PC-9 (cell line): ENCODE results near the gene DRG2.

ENCODE experiments used
- EZH2 ChIP-seq: fragments of 200-600 bp; sonication (generic); IDR thresholded peaks from 2 replicates; pipeline ENCODE4 v1.8.0; 2017; ENCODE audit warnings: antibody characterized with exemption, low read depth
- TF ChIP-seq, protein P1 (sequence below): fragments of 200-600 bp; sonication (generic); conservative IDR thresholded peaks from 2 replicates; pipeline ENCODE4 v1.6.1; 2017; ENCODE audit warnings: mixed run types, antibody characterized with exemption, mild to moderate bottlenecking, moderate library complexity

DNA sequence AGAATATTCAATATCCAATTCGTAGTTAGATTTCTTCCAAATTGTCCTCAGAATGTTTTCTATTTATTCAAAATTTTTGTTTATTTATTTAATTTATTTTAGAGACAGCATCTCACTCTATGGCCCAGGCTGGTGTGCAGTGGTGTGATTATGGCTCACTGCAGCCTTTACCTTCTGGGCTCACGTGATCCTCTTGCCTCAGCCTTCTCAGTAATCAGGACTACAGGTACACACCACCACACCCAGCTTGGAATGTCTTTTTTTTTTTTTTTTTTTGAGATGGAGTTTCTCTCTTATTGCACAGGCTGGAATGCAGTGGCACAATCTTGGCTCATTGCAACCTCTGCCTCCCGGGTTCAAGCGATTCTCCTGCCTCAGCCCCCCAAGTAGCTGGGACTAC, 3.5 kb upstream of the DRG2 start:
- TF ChIP-seq, protein P1, sequence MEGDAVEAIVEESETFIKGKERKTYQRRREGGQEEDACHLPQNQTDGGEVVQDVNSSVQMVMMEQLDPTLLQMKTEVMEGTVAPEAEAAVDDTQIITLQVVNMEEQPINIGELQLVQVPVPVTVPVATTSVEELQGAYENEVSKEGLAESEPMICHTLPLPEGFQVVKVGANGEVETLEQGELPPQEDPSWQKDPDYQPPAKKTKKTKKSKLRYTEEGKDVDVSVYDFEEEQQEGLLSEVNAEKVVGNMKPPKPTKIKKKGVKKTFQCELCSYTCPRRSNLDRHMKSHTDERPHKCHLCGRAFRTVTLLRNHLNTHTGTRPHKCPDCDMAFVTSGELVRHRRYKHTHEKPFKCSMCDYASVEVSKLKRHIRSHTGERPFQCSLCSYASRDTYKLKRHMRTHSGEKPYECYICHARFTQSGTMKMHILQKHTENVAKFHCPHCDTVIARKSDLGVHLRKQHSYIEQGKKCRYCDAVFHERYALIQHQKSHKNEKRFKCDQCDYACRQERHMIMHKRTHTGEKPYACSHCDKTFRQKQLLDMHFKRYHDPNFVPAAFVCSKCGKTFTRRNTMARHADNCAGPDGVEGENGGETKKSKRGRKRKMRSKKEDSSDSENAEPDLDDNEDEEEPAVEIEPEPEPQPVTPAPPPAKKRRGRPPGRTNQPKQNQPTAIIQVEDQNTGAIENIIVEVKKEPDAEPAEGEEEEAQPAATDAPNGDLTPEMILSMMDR: no peak
- TF ChIP-seq EZH2: no peak
